GM12878 (cell line): ENCODE results near the gene SMPD3. TPM values are rescaled to one million over a fixed set of nuclear protein-coding genes. Genes with fewer than 3 reads are reported as not detected.

Experiments
- ATAC-seq: fragments of 200-7000 bp; cut with Tn5 transposase; 3 replicates; pipeline ENCODE4 v1.9.1; 2020; ENCODE audit warnings: mild to moderate bottlenecking, moderate library complexity
- BruUV-seq: library from RNA; stranded (reverse); fragments of 400-500 nt; replicated peaks from 2 replicates; lab custom pipeline; 2021; lab: Mats Ljungman, UMichigan
- CTCF ChIA-PET: fragments of 300-600 bp; sonication (Branson Sonifier 250); formaldehyde crosslinking; extraction: SDS; loops from one replicate; lab custom pipeline; 2021; ENCODE audit warnings: inconsistent platforms; lab: Yijun Ruan, JAX
- POLR2A ChIA-PET: fragments of 350-600 bp; formaldehyde crosslinking; extraction: SDS; loops from one replicate; lab custom pipeline; 2021; ENCODE audit warnings: inconsistent platforms; lab: Charles Lee
- RAD21 ChIA-PET: fragments of 300-600 bp; sonication (Branson Sonifier 250); formaldehyde crosslinking; loops from one replicate; lab custom pipeline; 2023; ENCODE audit warnings: antibody characterized with exemption; ENCODE audit not compliant: unreplicated experiment; lab: Charles Lee
- SMC1A ChIA-PET: fragments of 300-600 bp; sonication (Branson Sonifier 250); formaldehyde crosslinking; loops from one replicate; lab custom pipeline; 2023; ENCODE audit not compliant: unreplicated experiment, uncharacterized antibody; lab: Charles Lee
- DNase-seq: peaks from one replicate; pipeline ENCODE4 v3.0.0-alpha.2; 2011; ENCODE audit warnings: low read depth, low spot score
- FAIRE-seq: peaks from 3 replicates; lab custom pipeline; 2011; peaks lifted over from hg19 to GRCh38; lab: Jason Lieb, UNC
- H2AFZ ChIP-seq: 2 replicates; pipeline ENCODE4 v1.6.0; 2011; ENCODE audit warnings: low read depth, low read length, control low read depth; ENCODE audit not compliant: control insufficient read depth
- H3K27ac ChIP-seq: 2 replicates; pipeline ENCODE4 v1.5.1; 2011; ENCODE audit warnings: control low read depth; ENCODE audit not compliant: control insufficient read depth, insufficient read depth
- H3K27me3 ChIP-seq, 2 experiments: replicated peaks in 1 of 2; 2 replicates each; pipeline versions ENCODE4 v1.6.0 to v1.6.1; 2011; ENCODE audit warnings: low read length in 1 of 2; ENCODE audit not compliant: control insufficient read depth in 2 of 2, insufficient read depth in 2 of 2
- H3K36me3 ChIP-seq, 2 experiments: 2 replicates each; pipeline ENCODE4 v1.5.1; 2011; ENCODE audit warnings: low read length in 1 of 2; ENCODE audit not compliant: control insufficient read depth in 2 of 2, insufficient read depth in 2 of 2
- H3K4me1 ChIP-seq: 2 replicates; pipeline ENCODE4 v1.6.1; 2011; ENCODE audit warnings: mild to moderate bottlenecking, low read length, moderate library complexity, mixed read lengths; ENCODE audit not compliant: control insufficient read depth, insufficient read depth
- H3K4me2 ChIP-seq: 2 replicates; pipeline ENCODE4 v1.6.0; 2011; ENCODE audit warnings: control low read depth; ENCODE audit not compliant: control insufficient read depth, insufficient read depth
- H3K4me3 ChIP-seq: fragments of 200-600 bp; sonication (generic); 2 replicates; pipeline ENCODE4 v1.5.1; 2016
- H3K79me2 ChIP-seq: 2 replicates; pipeline ENCODE4 v1.6.0; 2011; ENCODE audit warnings: low read length; ENCODE audit not compliant: control insufficient read depth, insufficient read depth
- H3K9ac ChIP-seq: 2 replicates; pipeline ENCODE4 v1.8.0; 2011; ENCODE audit warnings: low read length, control low read depth, mixed read lengths; ENCODE audit not compliant: control insufficient read depth, insufficient read depth
- H3K9me3 ChIP-seq: replicated peaks from 3 replicates; pipeline ENCODE4 v1.5.1; 2011; ENCODE audit warnings: mild to moderate bottlenecking, low read length; ENCODE audit not compliant: control insufficient read depth, insufficient read depth
- H4K20me1 ChIP-seq: 2 replicates; pipeline ENCODE4 v1.6.0; 2011; ENCODE audit not compliant: control insufficient read depth, insufficient read depth
- BACH1 ChIP-seq: fragments of 450-650 bp; IDR thresholded peaks from 2 replicates; pipeline ENCODE4 v1.6.1; 2017; ENCODE audit warnings: mild to moderate bottlenecking, borderline replicate concordance
- BRCA1 ChIP-seq: IDR thresholded peaks from 2 replicates; pipeline ENCODE4 v1.6.1; 2011; ENCODE audit warnings: low read depth, low read length, improper control_type of control experiment
- CBX5 ChIP-seq: sonication (generic); IDR thresholded peaks from 2 replicates; pipeline ENCODE4 v1.6.1; 2016; ENCODE audit warnings: low read depth, moderate library complexity, mild to moderate bottlenecking, inconsistent platforms
- FOS ChIP-seq: IDR thresholded peaks from 3 replicates; pipeline ENCODE4 v1.6.1; 2011; ENCODE audit warnings: borderline replicate concordance; ENCODE audit not compliant: insufficient read length; ENCODE audit errors: extremely low read depth
- IRF5 ChIP-seq: fragments of 450-650 bp; IDR thresholded peaks from 2 replicates; pipeline ENCODE4 v1.6.1; 2017; ENCODE audit warnings: borderline replicate concordance
- NFIC ChIP-seq: IDR thresholded peaks from 2 replicates; pipeline ENCODE4 v1.6.1; 2012; ENCODE audit warnings: low read depth, mild to moderate bottlenecking, inconsistent platforms, low read length, moderate library complexity
- POLR2AphosphoS5 ChIP-seq: IDR thresholded peaks from 2 replicates; pipeline ENCODE4 v1.6.1; 2011; ENCODE audit warnings: mild to moderate bottlenecking, low read length, inconsistent platforms
- USF2 ChIP-seq: IDR thresholded peaks from 2 replicates; pipeline ENCODE4 v1.6.1; 2011; ENCODE audit warnings: low read depth, low read length, improper control_type of control experiment, borderline replicate concordance
- ZBED1 ChIP-seq: IDR thresholded peaks from 2 replicates; pipeline ENCODE4 v1.6.1; 2016; ENCODE audit warnings: borderline replicate concordance
- ZNF384 ChIP-seq: IDR thresholded peaks from 2 replicates; pipeline ENCODE4 v1.6.1; 2012; ENCODE audit warnings: low read depth, mild to moderate bottlenecking, low read length, improper control_type of control experiment, borderline replicate concordance
- WGBS: methylation state at CpG from one replicate; pipeline ENCODE4 v1.1.6; 2016; ENCODE audit warnings: low lambda C conversion rate; ENCODE audit not compliant: insufficient replicate concordance, insufficient coverage; ENCODE audit errors: missing lambda C conversion rate; 5-methylcytosine and 5-hydroxymethylcytosine counted together
- in situ Hi-C: fragments of 300-500 bp; cut with MboI; formaldehyde crosslinking; loops from 9 replicates; pipeline ENCODE4 v1.14.3; 2018; ENCODE audit warnings: mixed read lengths
- intact Hi-C: fragments of 100-400 bp; cut with micrococcal nuclease; formaldehyde crosslinking; loops from one replicate; pipeline ENCODE4 v1.14.2; 2022; ENCODE audit not compliant: unreplicated experiment
- polyA plus RNA-seq, 11 experiments: library from polyadenylated mRNA; depleted of rRNA in 4 of 11; unstranded in 6 of 11; stranded (reverse) in 5 of 11; fragments of >200 nt; fragmentation: Nextera tagmentation in 4 of 11; fragmentation: Illumina TruSeq in 1 of 11; extraction: Ambion mirVana in 4 of 11; extraction: Trizol in 1 of 11; gene quantifications; 1 replicate in 1 of 11; 2 replicates in 10 of 11; pipeline versions ENCODE4 v1.2.1 to v1.2.3, GENCODE V29; 2011 to 2016; ENCODE audit warnings: inconsistent platforms in 2 of 11, missing spikeins in 2 of 11, low read depth in 1 of 11
- total RNA-seq, 4 experiments: library from RNA; depleted of rRNA in 3 of 4; stranded (reverse); fragments of >200 nt in 3 of 4; fragmentation: Illumina TruSeq in 1 of 4; extraction: Trizol in 1 of 4; gene quantifications; 2 replicates each; pipeline versions ENCODE4 v1.2.1 to v1.2.3, GENCODE V29; 2013 to 2021

SMPD3 gene
- total and polyA plus RNA-seq, 10 of the 15 experiments (the other 5 are each of a cell fraction or from before 2014, with no cell fraction given): 0.04 to 2.0 (median 1.2) TPM

- ChIA-PET RAD21 (no interaction called here), SMC1A (interaction anchor here (1.0 kb wide), 1 partner anchor 36 kb away, joined by 4 read pairs; no protein-coding TSS in a partner anchor)
Observed at GRCh38 chr16:68479271-68479670, 31.0 kb upstream of the SMPD3 start.

More at GRCh38 chr16:68479271-68479670, 31.0 kb upstream of the SMPD3 start:
- in situ Hi-C loops: no loop called here
- ChIA-PET POLR2A (no interaction called here), CTCF (interaction anchor here (0.9 to 1.1 kb wide), 2 partner anchors 9 to 31 kb away, joined by 3 to 4 read pairs; partner anchors contain the start of gene SMPD3)
- Histone ChIP-seq H3K4me3 (no peak overlapping the region), H2AFZ (no peak overlapping the region), H3K27ac (no peak overlapping the region), H3K4me2 (no peak overlapping the region), H3K9me3 (no peaks in the 10 kb centered on the region; the same call in 2 of the 3 replicates), H3K36me3 (no peaks in the 10 kb centered on the region), H3K27me3 (no peaks in the 10 kb centered on the region), H3K9ac (no peak overlapping the region), H4K20me1 (no peaks in the 10 kb centered on the region), H3K79me2 (no peaks in the 10 kb centered on the region), H3K4me1 (peaks cover 2% of the 10 kb centered on the region; the same call in 1 of the 2 replicates)
- FAIRE-seq (no peak), DNase-seq (no peak), ATAC-seq (no peak)
- 46% methylated on average over 2 of the region's 2 CpGs for WGBS
- TF ChIP-seq CBX5 (no peak), NFIC (no peak), ZBED1 (no peak), USF2 (no peak), ZNF384 (no peak), POLR2AphosphoS5 (no peak), IRF5 (no peak), FOS (no peak), BACH1 (no peak), BRCA1 (no peak)
- intact Hi-C loops: no loop called here
- no TSS peak for BruUV-seq
